Kidney tubule cell (primary cell): ENCODE measurements around the gene ERC1.

Source experiments
- DNase-seq: peaks from one replicate; pipeline ENCODE4 v3.0.0-alpha.2; 2018; ENCODE audit warnings: low spot score

Gene ERC1

GRCh38 chr12:1491983-1492697, 501.1 kb downstream of the ERC1 start:
- no peak for DNase-seq

- DNase-seq: no peak
Observed at GRCh38 chr12:1493781-1494565, 502.9 kb downstream of the ERC1 start.

GRCh38 chr12:1494856-1495255, 503.8 kb downstream of the ERC1 start:
- no peak for DNase-seq

GRCh38 chr12:1496162-1496900, 505.3 kb downstream of the ERC1 start:
- no peak for DNase-seq

GRCh38 chr12:1497161-1497560, 506.1 kb downstream of the ERC1 start:
- no peak for DNase-seq

- peak; percentile 40 for DNase-seq
Observed at GRCh38 chr12:1498199-1498740, 507.2 kb downstream of the ERC1 start.

GRCh38 chr12:1499351-1499750, 508.3 kb downstream of the ERC1 start:
- peak; percentile 37 for DNase-seq

GRCh38 chr12:1500095-1500801, 509.2 kb downstream of the ERC1 start:
- peak; percentile 45 for DNase-seq

- DNase-seq: no peak
Observed at GRCh38 chr12:1501001-1501400, 510.0 kb downstream of the ERC1 start.

GRCh38 chr12:1501695-1502378, 510.8 kb downstream of the ERC1 start:
- no peak for DNase-seq

- no peak for DNase-seq
Observed at GRCh38 chr12:1502379-1502720, 511.3 kb downstream of the ERC1 start.

- no peak for DNase-seq
Observed at GRCh38 chr12:1502831-1503230, 511.8 kb downstream of the ERC1 start.

- no peak for DNase-seq
Observed at GRCh38 chr12:1503281-1503711, 512.3 kb downstream of the ERC1 start.

GRCh38 chr12:1504304-1504894, 513.4 kb downstream of the ERC1 start:
- DNase-seq: no peak

GRCh38 chr12:1504895-1505311, 513.9 kb downstream of the ERC1 start:
- no peak for DNase-seq

GRCh38 chr12:1505576-1505975, 514.6 kb downstream of the ERC1 start:
- DNase-seq: no peak

- no peak for DNase-seq
Observed at GRCh38 chr12:1507308-1507707, 516.3 kb downstream of the ERC1 start.

- no peak for DNase-seq
Observed at GRCh38 chr12:1509413-1510052, 518.5 kb downstream of the ERC1 start.

GRCh38 chr12:1510056-1510812, 519.2 kb downstream of the ERC1 start:
- DNase-seq: no peak

- no peak for DNase-seq
Observed at GRCh38 chr12:1515010-1515409, 524.0 kb downstream of the ERC1 start.
